Activated naive CD4-positive, alpha-beta T cell treated with anti-CD3 and anti-CD28 coated beads, Interleukin-2, amount 50 U/mL, for 72 hours (primary cell): ENCODE results near the gene TNFAIP8L2. TPM values are rescaled to one million over a fixed set of nuclear protein-coding genes. Genes with fewer than 3 reads are reported as not detected.
"Not testable (repeated sequence)": the region's sequence is repeated elsewhere in the genome, so short reads cannot be mapped to it uniquely, and the experiment has no call there.

Experiments used
- ATAC-seq, 2 donors: fragments of 150-1000 bp; cut with Tn5 transposase; 2 replicates each; pipeline ENCODE4 v1.10.0; 2021; ENCODE audit warnings: mild to moderate bottlenecking in 2 of 2, moderate library complexity in 2 of 2
- DNase-seq, 2 donors: peaks; one replicate each; pipeline ENCODE4 v3.0.0; 2021 to 2022; ENCODE audit warnings: low spot score in 2 of 2
- H3K27ac Mint-ChIP-seq, 2 donors: one replicate each; pipeline ENCODE4 v1.8.0; 2022; ENCODE audit warnings: mild to moderate bottlenecking in 2 of 2, mixed read lengths in 2 of 2
- H3K36me3 Mint-ChIP-seq, 2 donors: one replicate each; pipeline ENCODE4 v1.8.0; 2022; ENCODE audit warnings: mixed read lengths in 2 of 2
- H3K9me3 Mint-ChIP-seq, 2 donors: one replicate each; pipeline ENCODE4 v1.8.0; 2022; ENCODE audit warnings: mixed read lengths in 2 of 2
- total RNA-seq, 2 donors: library from RNA; stranded (reverse); gene quantifications; one replicate each; pipeline ENCODE4 v1.2.3, GENCODE V29; 2022

Gene TNFAIP8L2
- total RNA-seq, 2 donors from 2014 or later: 6.9 to 18.5 TPM

GRCh38 chr1:151166505-151166956 is 10.1 kb downstream of the TNFAIP8L2 start:
- Mint-ChIP-seq H3K9me3 (no peaks in the 10 kb centered on the region), H3K36me3 (peaks cover 22 to 25% of the 10 kb centered on the region in 2 donors), H3K27ac (peak overlapping the region; percentile 95 to 97)
- peak in 1 of 2 donors; percentile 37 for ATAC-seq
- no peak for DNase-seq

- no peaks in the 10 kb centered on the region for H3K9me3 Mint-ChIP-seq
- peaks cover 22 to 25% of the 10 kb centered on the region in 2 donors for H3K36me3 Mint-ChIP-seq
- no peak for DNase-seq
- ATAC-seq: no peak
- peak overlapping the region; percentile 73 to 95 for H3K27ac Mint-ChIP-seq
These were observed 10.7 kb downstream of the TNFAIP8L2 start for GRCh38 chr1:151167116-151167515.

GRCh38 chr1:151171190-151171589 is 14.7 kb downstream of the TNFAIP8L2 start:
- DNase-seq: no peak
- no peaks in the 10 kb centered on the region for H3K9me3 Mint-ChIP-seq
- ATAC-seq: no peak
- H3K36me3 Mint-ChIP-seq: peaks cover 13 to 19% of the 10 kb centered on the region in 2 donors
- H3K27ac Mint-ChIP-seq: peak overlapping the region; percentile 6 to 7

- H3K9me3 Mint-ChIP-seq: no peaks in the 10 kb centered on the region
- DNase-seq (no peak), ATAC-seq (no peak)
- H3K27ac Mint-ChIP-seq: peak overlapping the region in 1 of 2 donors; percentile 21
- H3K36me3 Mint-ChIP-seq: peaks cover 0 to 10% of the 10 kb centered on the region in 2 donors
These were observed 18.7 kb downstream of the TNFAIP8L2 start for GRCh38 chr1:151175041-151175741.

DNA sequence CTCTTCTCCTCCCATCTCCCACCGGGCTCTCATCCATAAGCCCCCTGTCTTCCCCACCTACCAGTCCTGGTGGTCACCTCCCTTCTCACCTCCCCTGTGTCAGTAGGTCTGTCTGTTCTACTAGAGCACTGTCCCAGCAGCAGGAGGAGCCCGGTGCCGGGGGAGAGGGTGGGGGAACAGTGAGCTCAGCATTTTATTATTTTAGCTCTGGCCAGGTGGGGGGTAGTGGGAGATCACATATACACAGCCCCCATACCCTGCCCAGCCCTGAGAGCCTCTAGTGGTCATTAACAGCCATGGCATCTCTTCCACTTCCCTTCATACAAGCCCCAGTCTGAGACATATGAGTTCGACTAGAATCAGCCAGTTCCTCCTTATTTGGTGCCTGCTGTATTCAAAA is 19.4 kb downstream of the TNFAIP8L2 start, which contains the start of gene TMOD4:
Gene TMOD4, minus strand, starts transcription at position 119 of the 400 bp plus-strand sequence. CDS start 1,106 bp downstream, outside the sequence.
- Mint-ChIP-seq H3K27ac (peak within 1 kb of the TSS; percentile 21 to 70), H3K36me3 (peaks cover 5 to 10% of the 10 kb centered on the region in 2 donors), H3K9me3 (no peaks in the 10 kb centered on the region)
- DNase-seq: no peak
- ATAC-seq: peak; percentile 41 to 64

DNA sequence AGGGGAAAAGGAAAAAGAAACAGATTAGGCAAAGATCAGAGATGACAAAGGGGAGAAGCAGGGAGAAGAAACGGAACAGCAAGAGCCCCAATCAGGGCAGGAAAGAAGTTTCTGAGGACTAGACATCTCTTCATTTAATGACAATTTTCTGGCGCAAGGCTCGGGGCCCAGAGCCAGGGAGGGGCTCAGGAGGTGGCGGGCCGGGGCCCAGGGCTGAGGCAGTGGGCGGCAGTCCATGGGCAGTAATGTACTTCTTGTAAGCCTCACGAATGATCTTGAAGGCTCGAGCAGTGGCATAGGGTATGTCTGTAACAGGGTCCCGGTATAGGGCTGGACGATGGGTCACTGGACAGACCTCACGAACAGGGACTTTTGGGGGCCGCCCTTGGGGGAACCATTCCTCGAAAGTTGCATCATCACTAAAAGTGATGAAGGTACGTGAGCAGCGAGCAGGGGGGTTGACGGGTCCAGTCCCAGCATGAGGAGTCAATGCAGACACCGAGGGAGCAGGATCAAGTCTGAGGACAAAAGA is 20.1 kb downstream of the TNFAIP8L2 start:
- no peaks in the 10 kb centered on the region for H3K9me3 Mint-ChIP-seq
- H3K36me3 Mint-ChIP-seq: peaks cover 10 to 13% of the 10 kb centered on the region in 2 donors
- no peak for DNase-seq
- ATAC-seq: no peak
- H3K27ac Mint-ChIP-seq: peak overlapping the region in 1 of 2 donors; percentile 70

GRCh38 chr1:151184211-151184610 is 27.8 kb downstream of the TNFAIP8L2 start:
- no peak for ATAC-seq
- H3K27ac Mint-ChIP-seq: peak overlapping the region in 1 of 2 donors; percentile 69
- DNase-seq: no peak
- no peaks in the 10 kb centered on the region for H3K9me3 Mint-ChIP-seq
- H3K36me3 Mint-ChIP-seq: peaks cover 12 to 39% of the 10 kb centered on the region in 2 donors

- ATAC-seq: no peak
- Mint-ChIP-seq H3K9me3 (no peaks in the 10 kb centered on the region), H3K27ac (no peak overlapping the region), H3K36me3 (peaks cover 18 to 31% of the 10 kb centered on the region in 2 donors)
- no peak for DNase-seq
These were observed 30.8 kb downstream of the TNFAIP8L2 start for GRCh38 chr1:151187205-151187604.

- not testable (repeated sequence) for DNase-seq, ATAC-seq, H3K9me3 Mint-ChIP-seq
- Mint-ChIP-seq H3K36me3 (peaks cover 11 to 23% of the 10 kb centered on the region in 2 donors), H3K27ac (peak overlapping the region; percentile 91 to 93)
These were observed 32.2 kb downstream of the TNFAIP8L2 start for GRCh38 chr1:151188667-151189066.

DNA sequence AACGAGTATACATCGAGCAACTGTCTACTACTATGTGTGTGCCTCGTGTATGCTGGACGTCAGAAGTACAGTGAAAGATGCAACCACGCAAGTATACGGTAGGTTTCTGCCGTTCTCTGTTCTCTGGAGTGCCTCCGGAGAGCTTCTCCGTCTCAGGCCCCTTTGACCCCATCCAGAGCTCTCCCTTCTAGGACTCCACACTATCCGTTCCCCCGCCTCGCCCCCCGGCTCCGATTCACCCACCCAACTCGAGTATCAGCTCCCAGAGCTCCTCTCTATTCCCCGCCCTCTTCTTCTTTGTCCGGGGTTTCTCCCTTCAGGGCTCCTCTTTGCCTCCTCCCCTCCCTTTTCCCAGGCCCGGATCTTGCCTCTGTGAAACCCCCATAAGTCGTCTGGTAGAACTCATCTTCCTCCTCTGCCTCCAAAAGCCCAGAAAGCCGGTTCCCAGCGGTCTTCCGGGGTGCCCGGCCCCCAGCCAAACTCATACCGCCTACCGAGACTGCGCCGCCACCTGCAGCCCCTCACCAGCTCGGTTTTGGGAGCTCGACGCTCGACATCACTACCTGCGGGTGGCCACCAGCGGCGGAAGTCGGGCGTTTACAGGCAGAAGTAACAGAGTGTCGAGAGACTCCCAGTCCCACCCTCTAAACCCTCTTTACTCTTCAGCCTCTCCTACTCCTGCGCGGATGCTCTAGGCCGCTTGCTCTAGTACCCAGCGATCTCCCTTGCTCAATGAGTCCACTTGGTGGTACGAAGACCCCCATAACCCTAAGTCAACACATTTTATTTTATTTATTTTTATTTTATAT is 33.4 kb downstream of the TNFAIP8L2 start, which contains the start of gene VPS72:
Gene VPS72, minus strand, starts transcription at position 561 of the 809 bp plus-strand sequence. Its CDS starts 76 bp downstream, at position 485.
- Mint-ChIP-seq H3K36me3 (peaks cover 6 to 16% of the 10 kb centered on the region in 2 donors), H3K9me3 (no peaks in the 10 kb centered on the region), H3K27ac (peak within 1 kb of the TSS; percentile 93 to 99)
- DNase-seq (peak; percentile 80 to 86), ATAC-seq (peak; percentile 97 to 99)

DNA sequence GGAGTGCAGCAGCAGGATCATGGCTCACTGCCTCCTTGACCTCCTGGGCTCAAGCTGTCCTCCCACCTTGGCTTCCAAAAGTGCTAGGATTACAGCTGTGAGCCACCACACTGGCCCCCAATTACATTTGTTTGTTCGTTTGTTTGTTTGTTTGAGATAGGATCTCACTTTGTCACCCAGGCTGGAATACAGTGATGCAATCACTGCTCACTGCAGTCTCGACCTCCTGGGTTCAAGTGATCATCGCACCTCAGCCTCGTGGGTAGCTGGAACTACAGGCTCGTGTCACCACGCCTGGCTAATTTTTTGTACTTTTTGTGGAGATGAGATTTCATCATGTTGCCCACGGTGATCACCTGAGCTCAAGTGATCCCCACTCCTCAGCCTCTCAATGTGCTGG is 35.6 kb downstream of the TNFAIP8L2 start:
- DNase-seq (no peak), ATAC-seq (no peak)
- no peak overlapping the region for H3K27ac Mint-ChIP-seq
- H3K9me3 Mint-ChIP-seq: no peaks in the 10 kb centered on the region
- H3K36me3 Mint-ChIP-seq: peaks cover 6 to 7% of the 10 kb centered on the region in 2 donors

GRCh38 chr1:151193304-151193703 is 36.9 kb downstream of the TNFAIP8L2 start:
- H3K36me3 Mint-ChIP-seq: peaks cover 9 to 11% of the 10 kb centered on the region in 2 donors

GRCh38 chr1:151193856-151194255 is 37.4 kb downstream of the TNFAIP8L2 start:
- no peak overlapping the region for H3K27ac Mint-ChIP-seq
- peaks cover 15 to 16% of the 10 kb centered on the region in 2 donors for H3K36me3 Mint-ChIP-seq
- H3K9me3 Mint-ChIP-seq: no peaks in the 10 kb centered on the region
- no peak for DNase-seq
- ATAC-seq: no peak

More at GRCh38 chr1:151193304-151193703, 36.9 kb downstream of the TNFAIP8L2 start:
- ATAC-seq (no peak), DNase-seq (no peak)
- no peaks in the 10 kb centered on the region for H3K9me3 Mint-ChIP-seq
- no peak overlapping the region for H3K27ac Mint-ChIP-seq

- peaks cover 22 to 24% of the 10 kb centered on the region in 2 donors for H3K36me3 Mint-ChIP-seq
- H3K9me3 Mint-ChIP-seq, H3K27ac Mint-ChIP-seq, ATAC-seq, DNase-seq: not testable (repeated sequence)
These were observed 38.6 kb downstream of the TNFAIP8L2 start for GRCh38 chr1:151194894-151195594.

GRCh38 chr1:151196292-151196800 is 39.9 kb downstream of the TNFAIP8L2 start:
- ATAC-seq: peak; percentile 28 to 43
- no peak overlapping the region for H3K27ac Mint-ChIP-seq
- peaks cover 24 to 25% of the 10 kb centered on the region in 2 donors for H3K36me3 Mint-ChIP-seq
- peak; percentile 40 to 55 for DNase-seq
- no peaks in the 10 kb centered on the region for H3K9me3 Mint-ChIP-seq

DNA sequence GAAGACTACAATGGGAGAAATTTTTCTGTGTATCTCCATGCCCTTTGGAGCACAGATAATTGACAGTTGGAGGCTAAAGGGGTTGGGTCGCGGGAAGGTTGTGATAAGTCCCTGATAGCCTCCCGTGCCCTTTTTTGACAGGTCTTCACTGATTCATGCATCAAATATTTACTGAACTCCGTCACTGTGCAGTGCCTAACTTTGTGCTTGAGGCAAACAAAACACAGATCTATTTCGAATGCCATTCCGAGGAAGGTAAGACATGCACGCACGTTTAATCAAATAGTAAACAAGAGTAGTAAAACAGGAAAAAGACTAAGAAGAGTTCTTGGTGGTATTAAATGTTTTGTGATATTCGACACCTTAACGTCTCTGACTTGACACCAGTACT is 41.4 kb downstream of the TNFAIP8L2 start:
- peaks cover 25 to 30% of the 10 kb centered on the region in 2 donors for H3K36me3 Mint-ChIP-seq
- DNase-seq (no peak), ATAC-seq (no peak)
- H3K9me3 Mint-ChIP-seq: no peaks in the 10 kb centered on the region
- H3K27ac Mint-ChIP-seq: peak overlapping the region; percentile 98 to 100
